Ishikawa (cell line): ENCODE measurements around the gene DERA.

Experiments used
- CEBPB ChIP-seq: IDR thresholded peaks from 2 replicates; pipeline ENCODE4 v1.6.1; 2012
- CREB1 ChIP-seq: IDR thresholded peaks from 2 replicates; pipeline ENCODE4 v1.6.1; 2012; ENCODE audit warnings: low read depth
- EGR1 ChIP-seq: IDR thresholded peaks from 2 replicates; pipeline ENCODE4 v1.6.1; 2012
- EP300 ChIP-seq: IDR thresholded peaks from 2 replicates; pipeline ENCODE4 v1.6.1; 2012; ENCODE audit warnings: borderline replicate concordance
- FOXM1 ChIP-seq: IDR thresholded peaks from 2 replicates; pipeline ENCODE4 v1.6.1; 2012; ENCODE audit warnings: low read depth, borderline replicate concordance
- MAX ChIP-seq: IDR thresholded peaks from 2 replicates; pipeline ENCODE4 v1.6.1; 2012
- NFIC ChIP-seq: IDR thresholded peaks from 2 replicates; pipeline ENCODE4 v1.6.1; 2012
- RAD21 ChIP-seq: IDR thresholded peaks from 2 replicates; pipeline ENCODE4 v1.6.1; 2012; ENCODE audit warnings: low read depth
- TAF1 ChIP-seq: IDR thresholded peaks from 2 replicates; pipeline ENCODE4 v1.6.1; 2012; ENCODE audit warnings: low read depth, mild to moderate bottlenecking
- TCF12 ChIP-seq: IDR thresholded peaks from 2 replicates; pipeline ENCODE4 v1.6.1; 2012; ENCODE audit warnings: low read depth
- TEAD4 ChIP-seq: IDR thresholded peaks from 2 replicates; pipeline ENCODE4 v1.6.1; 2012
- YY1 ChIP-seq: IDR thresholded peaks from 2 replicates; pipeline ENCODE4 v1.6.1; 2012; ENCODE audit warnings: low read depth
- ZBTB7A ChIP-seq: IDR thresholded peaks from 2 replicates; pipeline ENCODE4 v1.6.1; 2012; ENCODE audit warnings: low read depth
- TF ChIP-seq, protein P1 (sequence below): IDR thresholded peaks from 2 replicates; pipeline ENCODE4 v1.6.1; 2012
- TF ChIP-seq, protein P2 (sequence below): IDR thresholded peaks from 2 replicates; pipeline ENCODE4 v1.6.1; 2012; ENCODE audit warnings: low read depth, mild to moderate bottlenecking

Gene DERA

GRCh38 chr12:15982471-15982870 is 71.3 kb downstream of the DERA start:
- TF ChIP-seq TAF1: no peak
- TF ChIP-seq TEAD4: no peak
- TF ChIP-seq RAD21: peak; percentile 61
- no peak for TF ChIP-seq ZBTB7A

DNA sequence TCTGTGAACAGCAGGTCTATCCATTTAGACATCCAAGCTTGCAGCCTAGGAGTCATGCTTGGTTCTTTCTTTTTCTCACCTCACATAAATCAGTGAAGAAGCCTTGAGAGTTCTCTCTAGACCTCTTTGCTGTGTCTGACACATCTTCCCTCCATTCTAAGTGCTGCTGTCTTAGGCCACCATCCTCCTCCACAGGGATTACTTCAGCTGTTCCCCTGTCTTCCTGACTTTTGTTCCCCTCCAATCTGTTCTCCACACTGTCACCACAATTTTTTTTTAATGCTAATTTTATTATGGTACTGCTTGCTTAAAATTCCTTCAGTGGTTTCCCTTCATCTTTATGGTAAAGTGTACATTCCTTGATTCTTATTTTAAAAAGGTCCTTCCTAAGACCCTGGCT is 71.8 kb downstream of the DERA start:
- no peak for TF ChIP-seq MAX

DNA sequence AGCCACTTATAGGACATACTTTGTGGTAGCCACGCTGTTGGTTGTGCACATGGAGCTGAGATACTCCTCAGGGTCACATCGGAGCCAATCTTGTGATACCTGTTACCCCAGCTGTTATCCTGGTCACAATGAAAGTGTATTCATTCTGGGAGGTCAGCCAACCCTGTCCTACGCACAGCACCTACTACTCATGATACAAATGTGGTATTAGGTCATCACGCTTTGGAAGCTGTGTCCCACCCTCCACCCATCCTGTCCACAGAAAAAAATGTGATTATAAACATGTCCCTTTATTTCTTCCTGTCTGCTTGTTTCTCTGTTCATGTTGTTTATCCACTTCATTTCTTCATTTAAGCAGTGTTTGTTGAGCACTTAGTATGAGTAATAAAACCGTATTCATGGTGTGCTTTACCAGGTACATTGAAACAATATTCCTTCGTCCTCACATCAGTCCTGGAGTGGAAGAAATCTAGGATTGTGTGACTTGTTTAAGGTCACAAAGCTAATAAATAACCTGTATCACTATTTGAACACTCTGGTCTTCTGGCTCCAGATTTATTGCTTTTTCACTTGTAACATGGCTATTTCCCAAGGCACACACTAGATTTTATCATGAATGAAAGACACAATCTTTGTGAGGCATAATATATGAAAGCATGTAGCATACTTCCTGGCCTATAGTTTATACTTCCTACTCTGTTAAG is 73.1 kb downstream of the DERA start:
- TF ChIP-seq NFIC (no peak), EGR1 (no peak), CEBPB (no peak), TEAD4 (no peak), YY1 (no peak)
- TF ChIP-seq, protein P1, sequence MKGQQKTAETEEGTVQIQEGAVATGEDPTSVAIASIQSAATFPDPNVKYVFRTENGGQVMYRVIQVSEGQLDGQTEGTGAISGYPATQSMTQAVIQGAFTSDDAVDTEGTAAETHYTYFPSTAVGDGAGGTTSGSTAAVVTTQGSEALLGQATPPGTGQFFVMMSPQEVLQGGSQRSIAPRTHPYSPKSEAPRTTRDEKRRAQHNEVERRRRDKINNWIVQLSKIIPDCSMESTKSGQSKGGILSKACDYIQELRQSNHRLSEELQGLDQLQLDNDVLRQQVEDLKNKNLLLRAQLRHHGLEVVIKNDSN: no peak

DNA sequence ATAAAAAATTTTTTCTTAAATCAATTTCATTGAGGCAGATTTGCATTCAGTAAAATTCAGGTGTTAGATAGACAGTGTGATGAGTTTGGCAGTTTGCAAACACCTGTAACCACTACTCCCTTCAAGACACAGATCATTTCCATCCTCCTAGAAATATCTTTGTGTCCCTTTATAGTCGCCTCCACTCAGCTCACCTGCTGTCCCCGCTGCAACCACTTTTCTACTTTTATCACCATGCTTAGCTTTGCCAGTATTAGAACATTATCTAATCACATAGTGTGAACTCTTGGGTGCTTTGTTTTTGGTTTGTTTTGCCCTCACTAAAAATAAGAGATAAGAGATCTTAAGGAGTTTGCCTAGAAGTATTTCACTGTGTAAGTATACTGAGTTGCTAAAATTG is 73.8 kb downstream of the DERA start:
- no peak for TF ChIP-seq TEAD4
- TF ChIP-seq ZBTB7A: no peak
- TF ChIP-seq FOXM1: no peak

GRCh38 chr12:15987696-15988095 is 76.6 kb downstream of the DERA start:
- TF ChIP-seq RAD21 (no peak), TAF1 (no peak), YY1 (no peak), TCF12 (no peak), ZBTB7A (no peak), CREB1 (no peak), MAX (no peak), CEBPB (no peak), EGR1 (no peak), EP300 (no peak), TEAD4 (no peak), FOXM1 (no peak)
- TF ChIP-seq, protein P2, sequence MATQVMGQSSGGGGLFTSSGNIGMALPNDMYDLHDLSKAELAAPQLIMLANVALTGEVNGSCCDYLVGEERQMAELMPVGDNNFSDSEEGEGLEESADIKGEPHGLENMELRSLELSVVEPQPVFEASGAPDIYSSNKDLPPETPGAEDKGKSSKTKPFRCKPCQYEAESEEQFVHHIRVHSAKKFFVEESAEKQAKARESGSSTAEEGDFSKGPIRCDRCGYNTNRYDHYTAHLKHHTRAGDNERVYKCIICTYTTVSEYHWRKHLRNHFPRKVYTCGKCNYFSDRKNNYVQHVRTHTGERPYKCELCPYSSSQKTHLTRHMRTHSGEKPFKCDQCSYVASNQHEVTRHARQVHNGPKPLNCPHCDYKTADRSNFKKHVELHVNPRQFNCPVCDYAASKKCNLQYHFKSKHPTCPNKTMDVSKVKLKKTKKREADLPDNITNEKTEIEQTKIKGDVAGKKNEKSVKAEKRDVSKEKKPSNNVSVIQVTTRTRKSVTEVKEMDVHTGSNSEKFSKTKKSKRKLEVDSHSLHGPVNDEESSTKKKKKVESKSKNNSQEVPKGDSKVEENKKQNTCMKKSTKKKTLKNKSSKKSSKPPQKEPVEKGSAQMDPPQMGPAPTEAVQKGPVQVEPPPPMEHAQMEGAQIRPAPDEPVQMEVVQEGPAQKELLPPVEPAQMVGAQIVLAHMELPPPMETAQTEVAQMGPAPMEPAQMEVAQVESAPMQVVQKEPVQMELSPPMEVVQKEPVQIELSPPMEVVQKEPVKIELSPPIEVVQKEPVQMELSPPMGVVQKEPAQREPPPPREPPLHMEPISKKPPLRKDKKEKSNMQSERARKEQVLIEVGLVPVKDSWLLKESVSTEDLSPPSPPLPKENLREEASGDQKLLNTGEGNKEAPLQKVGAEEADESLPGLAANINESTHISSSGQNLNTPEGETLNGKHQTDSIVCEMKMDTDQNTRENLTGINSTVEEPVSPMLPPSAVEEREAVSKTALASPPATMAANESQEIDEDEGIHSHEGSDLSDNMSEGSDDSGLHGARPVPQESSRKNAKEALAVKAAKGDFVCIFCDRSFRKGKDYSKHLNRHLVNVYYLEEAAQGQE: no peak

GRCh38 chr12:15988983-15989755 is 78.0 kb downstream of the DERA start:
- no peak for TF ChIP-seq TCF12
- TF ChIP-seq TAF1: no peak
- TF ChIP-seq EGR1: no peak
- TF ChIP-seq ZBTB7A: no peak
- TF ChIP-seq NFIC: no peak

DNA sequence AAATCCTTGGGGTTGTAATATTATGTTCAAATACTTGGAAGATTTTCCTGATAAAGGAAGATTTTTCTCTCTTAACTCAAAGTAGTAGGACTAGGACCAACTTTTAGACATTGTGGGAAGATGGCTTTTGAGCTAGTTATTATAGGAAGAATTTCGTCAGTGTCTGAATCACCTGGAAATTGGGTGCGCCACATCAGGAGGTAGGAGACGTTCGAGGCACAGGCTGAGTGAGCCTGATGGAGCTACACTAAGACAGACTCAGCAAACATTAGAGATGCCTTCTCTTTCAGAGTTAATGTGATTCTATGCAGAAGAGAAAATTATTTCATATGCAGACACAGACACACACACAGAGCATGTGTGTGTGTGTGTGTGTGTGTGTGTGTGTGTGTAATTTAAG is 84.7 kb downstream of the DERA start:
- TF ChIP-seq, protein P2: no peak
- TF ChIP-seq YY1: no peak
- TF ChIP-seq RAD21: no peak
- no peak for TF ChIP-seq NFIC
- TF ChIP-seq MAX: no peak
- no peak for TF ChIP-seq TAF1
- TF ChIP-seq TCF12: no peak
- no peak for TF ChIP-seq EP300
- TF ChIP-seq ZBTB7A: no peak
- TF ChIP-seq FOXM1: no peak
- no peak for TF ChIP-seq CEBPB
- TF ChIP-seq TEAD4: no peak
- no peak for TF ChIP-seq EGR1
- TF ChIP-seq, protein P1: no peak
- TF ChIP-seq CREB1: no peak
